ENCODE data around the gene LYPD6.

The LYPD6 gene

GRCh38 chr2:149413487-149413886 is 83.1 kb downstream of the LYPD6 start:
- DNase-seq = no peak

GRCh38 chr2:149415086-149415485 is 84.7 kb downstream of the LYPD6 start:
- DNase-seq = no peak

DNA sequence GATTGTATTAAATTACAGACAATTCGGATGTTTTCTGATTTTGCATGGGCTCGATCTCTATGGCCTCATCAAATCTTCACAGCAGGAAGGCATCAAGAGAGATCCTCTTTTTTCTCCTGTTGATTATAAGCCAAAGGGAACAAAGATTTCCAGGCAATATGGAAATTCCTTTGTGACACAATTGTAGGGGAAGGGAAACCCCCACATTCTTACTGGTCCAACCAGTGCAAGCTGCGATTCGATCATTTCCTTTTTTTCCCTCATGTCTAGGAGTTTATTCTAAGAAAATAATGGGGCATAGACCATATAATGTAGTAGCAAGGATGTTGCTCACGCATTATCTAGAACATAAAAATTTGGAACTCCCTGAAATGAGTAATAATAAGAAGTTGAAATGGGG is 87.7 kb downstream of the LYPD6 start:
- DNase-seq = no peak

DNA sequence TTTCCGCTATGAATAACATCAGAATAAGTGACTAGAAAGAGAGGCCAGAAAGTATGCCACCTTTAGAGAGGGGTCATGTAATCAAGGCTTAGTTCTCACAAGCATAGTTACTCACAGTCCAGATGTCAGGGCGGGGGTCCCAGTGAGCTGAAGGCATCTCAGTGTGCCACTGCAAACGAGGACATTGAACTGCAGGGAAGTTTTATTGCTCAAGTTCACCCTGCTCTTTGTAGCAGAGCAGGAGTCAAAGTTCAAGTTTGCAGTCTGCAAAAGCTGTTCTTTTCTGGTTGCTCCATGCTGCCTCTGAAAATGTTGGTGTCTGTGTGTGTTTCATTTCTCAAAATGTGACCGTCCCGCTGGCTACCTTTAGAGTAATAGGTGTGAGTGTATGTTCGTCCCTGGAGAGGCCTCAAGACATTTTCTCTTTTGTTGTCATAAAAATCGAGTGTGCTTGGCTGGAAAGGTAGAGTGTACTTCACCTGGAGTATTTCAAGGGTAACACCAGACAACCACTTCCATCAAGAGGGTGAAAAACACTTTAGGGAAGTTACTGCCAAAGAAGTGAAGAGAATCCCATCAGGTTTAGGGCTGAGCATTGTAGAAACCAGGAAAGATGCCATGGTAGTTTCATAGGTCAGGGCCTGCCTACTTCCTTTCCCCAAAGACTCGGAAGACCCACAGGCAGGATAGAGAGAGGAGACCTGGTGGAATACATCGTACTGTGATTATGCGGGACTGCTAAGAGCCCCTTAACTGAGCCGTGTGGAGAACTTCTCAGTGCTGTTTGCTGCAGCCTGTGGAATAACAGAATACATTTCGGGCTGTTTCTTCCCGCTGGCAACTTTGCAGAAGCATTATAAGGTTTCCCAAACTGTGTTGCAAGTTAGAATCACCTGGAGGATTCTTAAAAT is 89.9 kb downstream of the LYPD6 start:
- DNase-seq = no peak

GRCh38 chr2:149421791-149422190 is 91.4 kb downstream of the LYPD6 start:
- no peak for DNase-seq

DNA sequence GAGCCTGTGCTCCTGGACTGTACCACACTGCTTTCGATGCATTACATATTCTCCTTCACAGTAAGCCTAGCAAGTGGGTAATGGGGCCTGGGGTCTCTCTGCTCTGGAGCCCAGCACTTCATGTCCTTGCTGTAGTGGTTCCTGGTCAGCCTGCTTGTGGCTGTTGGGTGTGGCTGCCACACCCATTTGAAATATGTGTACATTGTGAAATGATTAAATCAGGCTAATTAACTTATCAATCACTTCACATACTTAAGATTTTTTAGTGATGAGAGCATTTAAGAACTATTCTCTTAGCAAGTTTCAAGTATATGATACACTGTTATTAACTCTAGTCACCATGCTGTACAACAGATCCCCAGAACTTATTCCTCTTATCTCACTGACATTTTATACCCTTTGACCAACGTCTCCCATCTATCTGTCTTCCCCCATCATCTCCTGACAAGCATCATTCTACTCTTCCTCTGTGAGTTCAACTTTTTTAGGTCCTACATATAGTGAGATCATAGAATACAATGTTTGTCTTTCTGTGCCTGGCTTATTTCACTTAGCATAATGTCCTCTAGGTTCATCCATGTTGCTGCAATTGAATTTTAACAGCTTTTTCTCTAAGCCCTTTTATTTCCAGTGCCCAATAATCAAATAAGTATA is 92.1 kb downstream of the LYPD6 start:
- DNase-seq = no peak

GRCh38 chr2:149422991-149423338 is 92.6 kb downstream of the LYPD6 start:
- no peak for DNase-seq

DNA sequence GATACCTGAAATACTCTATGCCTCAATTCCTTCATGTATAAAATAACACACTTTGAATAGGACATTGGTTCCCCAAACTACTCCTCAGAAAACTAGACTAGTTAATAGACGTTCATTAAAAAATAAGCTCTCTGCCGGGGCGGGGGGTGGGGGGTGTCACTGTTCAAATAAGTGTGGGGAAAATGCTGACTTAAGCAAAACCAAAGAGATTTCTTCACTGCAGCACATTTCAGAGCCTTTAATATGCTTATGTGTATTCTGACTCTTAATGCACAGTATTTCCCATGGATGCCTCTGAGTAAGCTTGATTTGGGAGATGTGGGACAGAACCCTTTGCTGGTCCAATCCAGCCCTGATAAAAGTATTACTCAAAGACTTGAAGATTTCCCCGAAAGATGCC is 93.2 kb downstream of the LYPD6 start:
- DNase-seq = no peak

- DNase-seq = no peak
These were observed 97.0 kb downstream of the LYPD6 start for GRCh38 chr2:149427387-149427786.

- DNase-seq = no peak
These were observed 98.4 kb downstream of the LYPD6 start for GRCh38 chr2:149428783-149429182.

DNA sequence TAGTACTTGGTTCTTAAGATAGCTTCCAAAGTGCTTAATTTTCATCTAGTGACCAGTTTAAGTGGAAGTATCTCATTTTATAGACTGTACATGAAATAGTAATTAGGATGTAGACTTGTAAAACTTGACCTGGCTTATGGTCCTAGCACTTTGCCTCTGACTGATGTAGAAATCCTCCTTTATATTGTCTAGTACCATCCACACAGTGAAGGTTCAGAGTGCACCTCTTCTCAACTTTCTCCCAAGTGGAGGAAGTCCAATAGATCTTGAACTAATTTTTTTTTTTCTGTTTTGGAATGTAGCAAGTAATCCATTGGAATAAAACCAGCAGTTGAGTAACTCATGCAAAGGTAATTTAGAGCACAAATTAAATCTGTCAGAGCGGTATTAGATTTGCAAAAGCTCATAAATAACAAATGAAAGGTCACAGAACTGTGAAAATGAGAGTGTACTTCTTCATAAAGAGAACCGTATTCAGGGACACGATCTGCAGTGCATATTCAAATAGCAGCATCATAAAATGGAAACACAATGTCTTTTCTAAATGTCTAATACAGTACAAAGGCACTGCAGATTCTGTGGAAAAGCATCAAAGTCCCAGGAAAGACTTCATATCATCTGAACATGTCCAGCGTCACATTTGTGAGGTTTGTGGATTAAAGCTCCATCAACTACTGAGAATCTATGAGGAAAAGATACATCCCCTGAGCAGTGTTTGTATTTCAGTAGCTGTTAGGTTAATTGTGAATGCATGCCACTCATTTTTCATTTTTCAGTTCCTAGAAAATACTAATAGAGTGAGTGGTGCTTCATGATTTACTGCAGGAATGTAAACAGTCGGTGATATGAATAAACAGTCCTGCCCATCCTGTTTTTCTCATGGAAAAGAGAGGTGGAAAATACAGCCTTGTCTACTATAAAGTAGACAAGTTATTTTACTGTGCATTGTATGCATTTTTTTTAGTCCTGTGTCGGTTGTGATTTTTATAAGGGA is 100.7 kb downstream of the LYPD6 start:
- no peak for DNase-seq

GRCh38 chr2:149438330-149438960 is 108.1 kb downstream of the LYPD6 start:
- DNase-seq = no peak

- DNase-seq = no peak
These were observed 110.9 kb downstream of the LYPD6 start for GRCh38 chr2:149441255-149441654.

DNA sequence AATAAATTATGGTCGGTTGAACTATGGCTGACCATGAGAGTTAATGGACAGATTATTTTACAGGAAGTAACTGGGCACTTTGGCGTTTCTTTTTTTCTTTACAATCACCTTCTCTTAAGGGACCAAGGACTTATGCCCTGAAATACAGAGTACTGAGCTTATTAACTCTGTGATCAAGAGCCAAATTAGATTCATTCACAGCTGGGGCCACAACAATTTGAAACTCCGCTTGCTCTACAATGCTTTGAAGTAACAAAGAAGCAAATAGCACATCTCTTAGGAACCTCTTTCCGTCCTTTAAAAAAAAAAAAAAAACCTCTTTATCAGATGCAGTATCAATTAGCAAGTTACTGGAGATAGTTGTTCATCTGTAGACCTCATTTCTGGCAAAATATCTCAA is 112.0 kb downstream of the LYPD6 start:
- no peak for DNase-seq

DNA sequence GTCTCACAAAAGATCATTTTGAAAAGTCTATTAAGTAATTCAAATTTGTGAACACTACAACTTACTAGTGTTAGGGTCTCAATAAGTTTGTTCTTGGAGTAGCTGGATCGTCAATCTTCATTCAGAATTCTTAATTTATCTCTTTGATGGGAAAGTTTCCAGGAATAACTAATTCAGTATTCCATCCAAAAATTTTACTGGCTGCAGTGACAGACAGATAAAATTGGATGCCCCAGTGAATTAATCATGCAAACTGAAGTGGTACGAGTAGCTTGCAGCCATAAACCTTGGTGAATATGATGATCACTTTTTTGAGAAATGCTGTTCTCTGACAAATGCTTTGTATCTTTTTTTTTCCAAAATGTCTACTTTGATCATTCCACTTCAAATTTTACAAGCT is 112.8 kb downstream of the LYPD6 start:
- no peak for DNase-seq

GRCh38 chr2:149446748-149447147 is 116.4 kb downstream of the LYPD6 start:
- no peak for DNase-seq

DNA sequence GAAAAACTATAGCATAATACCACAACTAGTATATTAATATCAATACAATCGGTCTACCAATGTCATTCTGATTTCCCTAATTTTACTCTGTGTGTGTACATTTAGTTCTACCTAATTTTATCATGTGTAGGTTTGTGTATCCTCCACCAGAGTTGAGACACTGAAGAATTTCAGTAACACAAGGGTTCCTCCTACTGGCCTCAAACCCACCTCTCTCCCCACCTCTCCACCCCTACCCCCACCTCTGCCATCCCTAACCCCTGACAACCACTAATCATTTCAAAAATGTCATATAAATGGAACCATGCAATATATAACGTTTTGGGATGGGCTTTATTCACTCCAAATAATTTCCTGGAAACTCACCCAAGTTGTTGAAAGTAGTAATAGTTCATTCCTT is 117.9 kb downstream of the LYPD6 start:
- no peak for DNase-seq

GRCh38 chr2:149449017-149449416 is 118.6 kb downstream of the LYPD6 start:
- DNase-seq = no peak

GRCh38 chr2:149451417-149452165 is 121.2 kb downstream of the LYPD6 start:
- DNase-seq = no peak

GRCh38 chr2:149456285-149456684 is 125.9 kb downstream of the LYPD6 start:
- no peak for DNase-seq

DNA sequence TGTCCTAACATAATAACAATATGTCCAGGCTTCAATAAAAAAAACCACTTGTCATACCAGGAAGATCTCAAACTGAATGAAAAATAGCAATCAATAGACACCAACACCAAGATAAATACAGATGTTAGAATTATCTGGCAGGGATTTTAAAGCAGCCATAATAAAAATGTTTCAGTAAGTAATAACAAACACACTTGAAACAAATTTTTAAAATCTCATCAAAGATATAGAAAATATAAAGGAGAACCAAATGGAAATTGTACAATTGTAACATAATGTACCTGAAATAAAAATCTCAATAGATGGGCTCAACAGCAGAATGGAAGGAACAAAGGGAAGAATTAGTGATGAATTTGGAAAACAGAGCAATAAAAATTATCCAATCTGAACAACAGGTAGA is 128.1 kb downstream of the LYPD6 start:
- DNase-seq = no peak
